Measurements from ENCODE around the gene GTF2IRD1.

The GTF2IRD1 gene

DNA sequence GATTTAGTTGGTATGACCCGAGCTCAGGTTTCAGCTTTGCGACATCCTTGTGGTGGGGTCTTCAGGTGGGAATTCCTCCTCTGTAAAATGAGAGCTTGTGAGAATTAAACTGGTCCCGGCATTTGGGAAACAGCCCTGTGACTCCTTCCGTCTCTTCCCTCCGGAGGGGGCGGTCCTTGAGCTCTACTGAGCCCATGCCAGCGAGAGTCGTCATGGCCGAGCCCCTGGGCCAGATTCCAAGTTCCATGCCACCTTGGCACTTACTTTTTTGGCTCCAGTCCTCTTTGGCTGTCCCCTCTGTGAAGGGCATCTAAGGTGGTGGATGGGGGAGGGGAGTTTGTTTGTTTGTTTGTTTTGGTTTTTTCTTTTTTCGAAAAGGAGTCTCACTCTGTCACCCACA lies 47.6 kb downstream of the GTF2IRD1 start:
- H3K4me1 ChIP-seq (ENCODE audit: insufficient read depth, low read length, severe bottlenecking), result peaks cover 7% of the 10 kb centered on the region
- no peak overlapping the region for H3K4me2 ChIP-seq (ENCODE audit: low read length)
- peaks cover 10% of the 10 kb centered on the region; the same call in 1 of the 2 replicates for H3K27me3 ChIP-seq (ENCODE audit: insufficient read depth, low read length)
- H4K20me1 ChIP-seq (ENCODE audit: insufficient read depth, low read length), result no peaks in the 10 kb centered on the region
- no peaks in the 10 kb centered on the region for H3F3A ChIP-seq (ENCODE audit: insufficient read depth, low read length)
- no peaks in the 10 kb centered on the region for H3K9me3 ChIP-seq (ENCODE audit: low read length)
- H3K27ac ChIP-seq (ENCODE audit: low read depth, low read length, poor library complexity, severe bottlenecking), result no peak overlapping the region
- no peak overlapping the region for H3K4me3 ChIP-seq (ENCODE audit: low read depth, low read length, poor library complexity, severe bottlenecking)
- H3K79me2 ChIP-seq (ENCODE audit: insufficient read depth, low read length), result no peaks in the 10 kb centered on the region
- no peak overlapping the region for H3K9ac ChIP-seq (ENCODE audit: low read length)
- no peak for TF ChIP-seq EZH2 (IDR thresholded peaks at IDR 0.05; ENCODE audit: borderline replicate concordance, low read length)
- TF ChIP-seq CTCF (IDR thresholded peaks at IDR 0.05; ENCODE audit: low read length), result no peak
- H3K36me3 ChIP-seq (ENCODE audit: insufficient read depth, low read length), result no peaks in the 10 kb centered on the region
- no peaks in the 10 kb centered on the region for H3K9me2 ChIP-seq (ENCODE audit: low read depth, low read length)
- H2AFZ ChIP-seq (ENCODE audit: low read length), result no peak overlapping the region

- no peaks in the 10 kb centered on the region for H3K9me3 ChIP-seq (ENCODE audit: low read length)
- H3K27me3 ChIP-seq (ENCODE audit: insufficient read depth, low read length), result peaks cover 10% of the 10 kb centered on the region; the same call in 1 of the 2 replicates
- H3F3A ChIP-seq (ENCODE audit: insufficient read depth, low read length), result no peaks in the 10 kb centered on the region
- TF ChIP-seq CTCF (IDR thresholded peaks at IDR 0.05; ENCODE audit: low read length) (no peak), EZH2 (IDR thresholded peaks at IDR 0.05; ENCODE audit: borderline replicate concordance, low read length) (no peak)
- no peaks in the 10 kb centered on the region for H3K36me3 ChIP-seq (ENCODE audit: insufficient read depth, low read length)
- H3K9ac ChIP-seq (ENCODE audit: low read length), result no peak overlapping the region
- no peaks in the 10 kb centered on the region for H3K79me2 ChIP-seq (ENCODE audit: insufficient read depth, low read length)
- H3K9me2 ChIP-seq (ENCODE audit: low read depth, low read length), result no peaks in the 10 kb centered on the region
- no peak overlapping the region for H3K4me3 ChIP-seq (ENCODE audit: low read depth, low read length, poor library complexity, severe bottlenecking)
- peaks cover 7% of the 10 kb centered on the region for H3K4me1 ChIP-seq (ENCODE audit: insufficient read depth, low read length, severe bottlenecking)
- H2AFZ ChIP-seq (ENCODE audit: low read length), result no peak overlapping the region
- H3K27ac ChIP-seq (ENCODE audit: low read depth, low read length, poor library complexity, severe bottlenecking), result no peak overlapping the region
- H4K20me1 ChIP-seq (ENCODE audit: insufficient read depth, low read length), result no peaks in the 10 kb centered on the region
- H3K4me2 ChIP-seq (ENCODE audit: low read length), result no peak overlapping the region
Observed at GRCh38 chr7:74502216-74502891, 48.6 kb downstream of the GTF2IRD1 start.

DNA sequence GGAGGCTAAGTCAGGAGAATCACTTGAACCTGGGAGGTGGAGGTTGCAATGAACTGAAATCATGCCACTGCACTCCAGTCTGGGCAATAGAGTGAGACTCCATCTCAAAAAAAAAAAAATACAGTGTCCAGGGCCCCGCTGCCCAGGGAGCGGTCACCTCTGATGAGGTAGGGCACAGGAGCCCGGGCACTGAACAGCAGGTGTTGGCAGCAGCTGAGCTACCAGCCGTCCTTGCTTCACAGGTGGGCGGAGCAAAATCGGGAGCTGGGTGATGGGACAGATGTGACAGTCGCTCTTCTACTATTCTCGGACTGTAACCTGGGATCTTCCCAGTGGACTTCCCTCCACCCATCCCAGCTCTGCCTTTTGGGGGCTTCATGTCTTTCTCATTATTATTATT lies 49.4 kb downstream of the GTF2IRD1 start:
- Histone ChIP-seq H3K4me2 (ENCODE audit: low read length) (no peak overlapping the region), H4K20me1 (ENCODE audit: insufficient read depth, low read length) (no peaks in the 10 kb centered on the region)

More for the DNA sequence above, 49.4 kb downstream of the GTF2IRD1 start:
- H2AFZ ChIP-seq (ENCODE audit: low read length), result no peak overlapping the region
- H3K36me3 ChIP-seq (ENCODE audit: insufficient read depth, low read length), result no peaks in the 10 kb centered on the region
- no peaks in the 10 kb centered on the region for H3K9me3 ChIP-seq (ENCODE audit: low read length)
- H3K27ac ChIP-seq (ENCODE audit: low read depth, low read length, poor library complexity, severe bottlenecking), result no peak overlapping the region
- no peaks in the 10 kb centered on the region for H3K79me2 ChIP-seq (ENCODE audit: insufficient read depth, low read length)
- H3K4me3 ChIP-seq (ENCODE audit: low read depth, low read length, poor library complexity, severe bottlenecking), result no peak overlapping the region
- TF ChIP-seq EZH2 (IDR thresholded peaks at IDR 0.05; ENCODE audit: borderline replicate concordance, low read length), result no peak
- no peak for TF ChIP-seq CTCF (IDR thresholded peaks at IDR 0.05; ENCODE audit: low read length)
- no peak overlapping the region for H3K9ac ChIP-seq (ENCODE audit: low read length)
- no peaks in the 10 kb centered on the region for H3K9me2 ChIP-seq (ENCODE audit: low read depth, low read length)
- no peaks in the 10 kb centered on the region for H3F3A ChIP-seq (ENCODE audit: insufficient read depth, low read length)
- peaks cover 7% of the 10 kb centered on the region for H3K4me1 ChIP-seq (ENCODE audit: insufficient read depth, low read length, severe bottlenecking)
- H3K27me3 ChIP-seq (ENCODE audit: insufficient read depth, low read length), result peaks cover 14% of the 10 kb centered on the region; the same call in 1 of the 2 replicates
